Non-pigmented ciliary epithelial cell (primary cell): ENCODE measurements around the gene BCAS3.
"Not testable (repeated sequence)": the region's sequence is repeated elsewhere in the genome, so short reads cannot be mapped to it uniquely, and the experiment has no call there.

Source experiments
- DNase-seq: peaks from one replicate; pipeline ENCODE4 v3.0.0-alpha.2; 2010; ENCODE audit warnings: low read depth

BCAS3 gene

GRCh38 chr17:61425682-61426481, 748.2 kb downstream of the BCAS3 start:
- no peak for DNase-seq

GRCh38 chr17:61426482-61427304, 749.0 kb downstream of the BCAS3 start:
- DNase-seq = no peak

- DNase-seq = no peak
Observed at GRCh38 chr17:61427567-61427966, 749.9 kb downstream of the BCAS3 start.

- no peak for DNase-seq
Observed at GRCh38 chr17:61429274-61429673, 751.6 kb downstream of the BCAS3 start.

DNA sequence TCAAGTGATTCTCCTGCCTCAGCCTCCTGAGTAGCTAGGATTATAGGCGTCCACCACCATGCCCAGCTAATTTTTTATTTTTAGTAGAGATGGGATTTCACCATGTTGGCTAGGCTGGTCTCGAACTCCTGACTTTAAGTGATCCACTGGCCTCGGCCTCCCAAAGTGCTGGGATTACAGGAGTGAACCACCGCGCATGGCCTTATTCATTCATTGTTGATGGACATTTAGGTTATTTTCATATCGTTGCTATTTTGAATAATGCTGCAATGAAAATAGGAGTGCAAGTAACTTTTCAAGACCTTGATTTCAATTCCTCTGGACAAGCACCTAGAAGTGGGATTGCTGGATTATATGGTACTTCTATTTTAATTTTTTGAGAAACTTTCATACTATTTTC, 752.2 kb downstream of the BCAS3 start:
- not testable (repeated sequence) for DNase-seq

DNA sequence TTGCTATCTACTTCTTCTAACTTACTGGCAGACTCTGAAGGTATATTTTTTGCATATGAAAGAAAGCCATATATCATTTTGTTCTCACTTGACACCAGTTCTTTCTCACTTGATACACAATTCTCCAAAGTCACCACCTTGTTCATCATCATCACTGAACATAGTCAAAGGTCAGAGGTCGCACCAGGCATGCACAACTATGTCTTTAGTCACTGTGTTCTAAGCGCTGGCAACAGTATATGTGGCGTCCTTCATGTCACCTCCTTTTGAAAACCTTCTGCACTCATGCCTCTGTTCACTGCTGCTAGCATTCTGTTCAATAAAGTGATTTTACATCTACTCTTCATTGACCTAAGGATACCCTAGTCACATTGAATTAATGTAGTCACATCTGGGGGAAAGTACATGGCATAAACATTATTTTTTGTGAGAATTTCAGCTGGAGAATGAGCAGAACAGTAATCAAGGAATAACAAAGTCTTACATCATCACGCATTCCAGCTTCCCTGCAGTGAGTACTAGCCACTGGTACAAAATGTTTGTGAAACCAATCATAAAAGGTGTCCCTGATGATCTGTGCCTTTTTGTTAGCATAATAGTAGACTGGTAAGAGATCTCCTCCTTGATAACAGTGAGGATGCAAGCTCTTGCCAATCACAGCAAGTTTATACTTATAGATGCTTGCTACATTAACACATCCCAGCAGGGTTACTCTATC, 754.1 kb downstream of the BCAS3 start:
- no peak for DNase-seq

DNA sequence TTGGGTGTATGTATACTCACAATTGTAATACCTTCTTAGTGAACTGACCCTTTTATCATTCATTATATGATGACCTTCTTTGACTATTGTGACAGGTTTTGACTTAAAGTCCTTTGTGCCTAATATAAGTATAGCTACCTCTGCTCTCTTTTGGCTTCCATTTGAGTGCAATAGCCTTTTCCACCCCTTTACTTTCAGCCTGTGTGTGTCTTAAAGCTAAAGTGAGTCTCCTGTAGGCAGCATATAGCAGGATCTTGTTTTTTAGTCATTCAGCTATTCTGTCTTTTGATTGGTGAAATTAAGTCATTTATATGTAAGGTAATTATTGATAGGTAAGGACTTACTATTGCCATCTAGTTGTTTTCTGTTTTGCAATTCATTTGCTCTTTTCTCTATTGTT, 758.6 kb downstream of the BCAS3 start:
- no peak for DNase-seq

GRCh38 chr17:61436995-61437704, 759.5 kb downstream of the BCAS3 start:
- DNase-seq = no peak

- no peak for DNase-seq
Observed at GRCh38 chr17:61440697-61441096, 763.0 kb downstream of the BCAS3 start.

DNA sequence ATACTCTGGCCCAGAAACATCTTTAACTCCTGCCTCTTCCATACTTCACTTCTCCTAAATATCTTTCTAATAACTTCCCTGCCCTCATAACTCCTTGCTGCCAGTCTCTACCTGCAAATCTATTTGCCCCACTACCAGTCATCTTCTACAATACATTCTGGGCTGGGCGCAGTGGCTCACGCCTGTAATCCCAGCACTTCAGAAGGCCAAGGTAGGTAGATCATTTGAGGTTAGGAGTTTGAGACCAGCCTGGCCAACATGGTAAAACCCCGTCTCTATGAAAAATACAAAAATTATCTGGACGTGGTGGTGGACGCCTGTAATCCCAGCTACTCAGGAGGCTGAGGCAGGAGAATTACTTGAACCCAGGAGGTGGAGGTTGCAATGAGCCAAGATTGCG, 763.9 kb downstream of the BCAS3 start:
- DNase-seq = not testable (repeated sequence)

- DNase-seq = no peak
Observed at GRCh38 chr17:61442136-61442775, 764.6 kb downstream of the BCAS3 start.
